TTC549 (cell line): ENCODE results near the gene CORIN.

ENCODE experiments used
- FAIRE-seq: peaks from 2 replicates; lab custom pipeline; 2012; peaks lifted over from hg19 to GRCh38; lab: Jason Lieb, UNC

Gene CORIN

GRCh38 chr4:47837908-47838294 is at the start of gene CORIN:
CORIN (minus strand) TSS chr4:47838067; CDS start chr4:47837949, 118 bp downstream.
- FAIRE-seq: no peak

GRCh38 chr4:47882228-47882627 is 44.4 kb upstream of the CORIN start:
- no peak for FAIRE-seq

- FAIRE-seq: no peak
Measured at GRCh38 chr4:47879458-47879857, 41.6 kb upstream of the CORIN start.

- no peak for FAIRE-seq
Measured at GRCh38 chr4:47876784-47877546, 39.1 kb upstream of the CORIN start.

GRCh38 chr4:47876310-47876709 is 38.4 kb upstream of the CORIN start:
- no peak for FAIRE-seq

GRCh38 chr4:47873877-47874541 is 36.1 kb upstream of the CORIN start:
- FAIRE-seq: no peak

GRCh38 chr4:47863486-47863885 is 25.6 kb upstream of the CORIN start:
- no peak for FAIRE-seq

- FAIRE-seq: no peak
Measured at GRCh38 chr4:47862297-47862696, 24.4 kb upstream of the CORIN start.

- no peak for FAIRE-seq
Measured at GRCh38 chr4:47860305-47860704, 22.4 kb upstream of the CORIN start.

- no peak for FAIRE-seq
Measured at GRCh38 chr4:47858006-47858405, 20.1 kb upstream of the CORIN start.

GRCh38 chr4:47856713-47857112 is 18.8 kb upstream of the CORIN start:
- FAIRE-seq: no peak

- no peak for FAIRE-seq
Measured at GRCh38 chr4:47855350-47855749, 17.5 kb upstream of the CORIN start.

GRCh38 chr4:47852136-47852535 is 14.3 kb upstream of the CORIN start:
- FAIRE-seq: no peak

- FAIRE-seq: no peak
Measured at GRCh38 chr4:47849466-47849865, 11.6 kb upstream of the CORIN start.

- no peak for FAIRE-seq
Measured at GRCh38 chr4:47848041-47848440, 10.2 kb upstream of the CORIN start.

- FAIRE-seq: no peak
Measured at GRCh38 chr4:47842985-47843384, 5.1 kb upstream of the CORIN start.

GRCh38 chr4:47840291-47840690 is 2.4 kb upstream of the CORIN start:
- no peak for FAIRE-seq

GRCh38 chr4:47839259-47839658 is 1.4 kb upstream of the CORIN start:
- no peak for FAIRE-seq

- FAIRE-seq: no peak
Measured at GRCh38 chr4:47838445-47838844, 578 bp upstream of the CORIN start.

GRCh38 chr4:47837094-47837907 is 566 bp downstream of the CORIN start:
- no peak for FAIRE-seq

- FAIRE-seq: no peak
Measured at GRCh38 chr4:47836641-47837093, 1.2 kb downstream of the CORIN start.

- no peak for FAIRE-seq
Measured at GRCh38 chr4:47835494-47835893, 2.4 kb downstream of the CORIN start.
